Stimulated activated CD8-positive, alpha-beta memory T cell treated with anti-CD3 and anti-CD28 coated beads, Interleukin-15, amount 100 ng/mL, for 1 hour (primary cell): ENCODE measurements around the gene MLYCD.

Experiments
- DNase-seq: peaks from one replicate; pipeline ENCODE4 v3.0.0-alpha.2; 2020; ENCODE audit warnings: low read depth

The MLYCD gene

GRCh38 chr16:83899978-83900377, 1.1 kb downstream of the MLYCD start:
- no peak for DNase-seq

- DNase-seq, result no peak
These were observed 1.7 kb downstream of the MLYCD start for GRCh38 chr16:83900571-83900970.

- no peak for DNase-seq
These were observed 2.2 kb downstream of the MLYCD start for GRCh38 chr16:83901101-83901500.

GRCh38 chr16:83903751-83904150, 4.8 kb downstream of the MLYCD start:
- DNase-seq, result no peak

- no peak for DNase-seq
These were observed 7.8 kb downstream of the MLYCD start for GRCh38 chr16:83906683-83907082.

- no peak for DNase-seq
These were observed 8.2 kb downstream of the MLYCD start for GRCh38 chr16:83907111-83907510.

GRCh38 chr16:83907631-83908250, 8.8 kb downstream of the MLYCD start:
- no peak for DNase-seq

- no peak for DNase-seq
These were observed 9.9 kb downstream of the MLYCD start for GRCh38 chr16:83908798-83909197.

- DNase-seq, result no peak
These were observed 12.4 kb downstream of the MLYCD start for GRCh38 chr16:83911290-83911689.

- no peak for DNase-seq
These were observed 13.8 kb downstream of the MLYCD start for GRCh38 chr16:83912519-83913244.

GRCh38 chr16:83913245-83913633, 14.3 kb downstream of the MLYCD start:
- no peak for DNase-seq

GRCh38 chr16:83914091-83914710, 15.3 kb downstream of the MLYCD start:
- DNase-seq, result no peak

- no peak for DNase-seq
These were observed 16.2 kb downstream of the MLYCD start for GRCh38 chr16:83915081-83915480.

- no peak for DNase-seq
These were observed 16.6 kb downstream of the MLYCD start for GRCh38 chr16:83915491-83915890.

- no peak for DNase-seq
These were observed 18.5 kb downstream of the MLYCD start for GRCh38 chr16:83917152-83918120.

GRCh38 chr16:83920894-83921491, 22.1 kb downstream of the MLYCD start:
- DNase-seq, result no peak

GRCh38 chr16:83923581-83924365, 24.9 kb downstream of the MLYCD start:
- DNase-seq, result no peak

GRCh38 chr16:83924686-83925085, 25.8 kb downstream of the MLYCD start:
- DNase-seq, result no peak

GRCh38 chr16:83925095-83925905, 26.4 kb downstream of the MLYCD start:
- no peak for DNase-seq
